Measurements from ENCODE around the gene CD63.
A peak's percentile ranks its signal among the peaks of the same experiment; 100 is the strongest.

Gene CD63

GRCh38 chr12:55757701-55758100 is 28.9 kb upstream of the CD63 start:
- H3K27ac ChIP-seq: no peak overlapping the region
- TF ChIP-seq CTCF (IDR thresholded peaks at IDR 0.05) (no peak), ZFX (IDR thresholded peaks at IDR 0.05; ENCODE audit: borderline replicate concordance) (no peak)

- no peak for TF ChIP-seq ZFX (IDR thresholded peaks at IDR 0.05; ENCODE audit: borderline replicate concordance)
- no peak for TF ChIP-seq CTCF (IDR thresholded peaks at IDR 0.05)
- H3K27ac ChIP-seq: 0 out of 2 replicates have a peak overlapping the region, but pooled peaks have one; percentile 5
These were observed 26.4 kb upstream of the CD63 start for GRCh38 chr12:55755246-55755645.

GRCh38 chr12:55748230-55748993 is 19.6 kb upstream of the CD63 start:
- no peak overlapping the region for H3K27ac ChIP-seq

GRCh38 chr12:55746913-55747231 is 18.1 kb upstream of the CD63 start:
- H3K27ac ChIP-seq: peak overlapping the region; percentile 30
- TF ChIP-seq CTCF (IDR thresholded peaks at IDR 0.05) (no peak), ZFX (IDR thresholded peaks at IDR 0.05; ENCODE audit: borderline replicate concordance) (no peak)

More at GRCh38 chr12:55748230-55748993, 19.6 kb upstream of the CD63 start:
- TF ChIP-seq CTCF (IDR thresholded peaks at IDR 0.05) (no peak), ZFX (IDR thresholded peaks at IDR 0.05; ENCODE audit: borderline replicate concordance) (no peak)

- peak overlapping the region; percentile 30 for H3K27ac ChIP-seq
These were observed 17.5 kb upstream of the CD63 start for GRCh38 chr12:55746174-55746912.

GRCh38 chr12:55745361-55746173 is 16.8 kb upstream of the CD63 start:
- TF ChIP-seq ZFX (IDR thresholded peaks at IDR 0.05; ENCODE audit: borderline replicate concordance): no peak
- no peak for TF ChIP-seq CTCF (IDR thresholded peaks at IDR 0.05)
- peak overlapping the region; percentile 30 for H3K27ac ChIP-seq

More at GRCh38 chr12:55746174-55746912, 17.5 kb upstream of the CD63 start:
- TF ChIP-seq ZFX (IDR thresholded peaks at IDR 0.05; ENCODE audit: borderline replicate concordance): no peak
- TF ChIP-seq CTCF (IDR thresholded peaks at IDR 0.05): no peak

Data from 22Rv1 (cell line).